ENCODE results near the gene BDKRB2.

GRCh38 chr14:96182546-96182945, 22.1 kb upstream of the BDKRB2 start:
- no peak for TF ChIP-seq RARB (CRISPR knock-in tag; IDR thresholded peaks at IDR 0.05)
- TF ChIP-seq CREB5 (CRISPR knock-in tag; IDR thresholded peaks at IDR 0.05; ENCODE audit: low read depth): no peak
- no peak for TF ChIP-seq PPARA (CRISPR knock-in tag; IDR thresholded peaks at IDR 0.05; ENCODE audit: borderline replicate concordance)
- TF ChIP-seq PATZ1 (CRISPR knock-in tag; IDR thresholded peaks at IDR 0.05; ENCODE audit: borderline replicate concordance): no peak
- no peak for TF ChIP-seq ZC3H10 (CRISPR knock-in tag; IDR thresholded peaks at IDR 0.05)
- TF ChIP-seq ESRRG (CRISPR knock-in tag; IDR thresholded peaks at IDR 0.05): no peak
- no peak for TF ChIP-seq CSDC2 (CRISPR knock-in tag; IDR thresholded peaks at IDR 0.05)
- TF ChIP-seq ARNTL (CRISPR knock-in tag; IDR thresholded peaks at IDR 0.05; ENCODE audit: borderline replicate concordance, low read depth): no peak
- no peak for TF ChIP-seq ZNF8 (CRISPR knock-in tag; IDR thresholded peaks at IDR 0.05)
- TF ChIP-seq SNAI2 (CRISPR knock-in tag; IDR thresholded peaks at IDR 0.05): no peak
- TF ChIP-seq ZNF70 (CRISPR knock-in tag; IDR thresholded peaks at IDR 0.05): no peak
- no peak for TF ChIP-seq TOX (CRISPR knock-in tag; IDR thresholded peaks at IDR 0.05; ENCODE audit: borderline replicate concordance)
- no peak for TF ChIP-seq ZFP30 (CRISPR knock-in tag; IDR thresholded peaks at IDR 0.05)

Measured in SK-N-SH treated with all-trans-retinoic acid at 6 μM for 48 hours (cell line).